Heart right ventricle (tissue), 16 donors: ENCODE measurements around the gene RGL2. TPM values are rescaled to one million over a fixed set of nuclear protein-coding genes. Genes with fewer than 3 reads are reported as not detected.
A peak's percentile ranks its signal among the peaks of the same experiment; 100 is the strongest.

Experiments used
- ATAC-seq, 8 donors: fragments of 200-7000 bp; cut with Tn5 transposase; one replicate each; pipeline ENCODE4 v1.9.1; 2020; ENCODE audit warnings: mild to moderate bottlenecking in 8 of 8, moderate library complexity in 8 of 8, moderate number of reproducible peaks in 1 of 8
- DNase-seq, 2 donors: peaks; one replicate each; pipeline ENCODE4 v3.0.0-alpha.2; 2020
- H3K27ac ChIP-seq, 10 donors: fragments of 200-600 bp; sonication (generic) in 2 of 10; one replicate each; pipeline versions ENCODE4 v1.5.0 to v1.8.0; 2020 to 2022; ENCODE audit warnings: mild to moderate bottlenecking in 3 of 10
- H3K27me3 ChIP-seq, 7 donors: fragments of 200-600 bp; one replicate each; pipeline ENCODE4 v1.8.0; 2021 to 2022; ENCODE audit warnings: mild to moderate bottlenecking in 2 of 7
- H3K36me3 ChIP-seq, 9 donors: fragments of 200-600 bp; sonication (generic) in 1 of 9; one replicate each; pipeline versions ENCODE4 v1.5.0 to v1.8.0; 2020 to 2022; ENCODE audit warnings: mild to moderate bottlenecking in 2 of 9
- H3K4me1 ChIP-seq, 9 donors: fragments of 200-600 bp; sonication (generic) in 1 of 9; one replicate each; pipeline versions ENCODE4 v1.5.0 to v1.8.0; 2020 to 2022; ENCODE audit warnings: mild to moderate bottlenecking in 4 of 9
- H3K4me3 ChIP-seq, 10 donors: fragments of 200-600 bp; sonication (generic) in 2 of 10; one replicate each; pipeline versions ENCODE4 v1.5.0 to v1.8.0; 2020 to 2022; ENCODE audit warnings: mild to moderate bottlenecking in 7 of 10, moderate library complexity in 2 of 10
- H3K9me3 ChIP-seq, 11 donors: fragments of 200-600 bp in 10 of 11; sonication (generic) in 2 of 11; one replicate each; pipeline versions ENCODE4 v1.5.0 to v1.8.0; 2013 to 2022; ENCODE audit warnings: mild to moderate bottlenecking in 2 of 11, control low read depth in 1 of 11, moderate library complexity in 1 of 11
- WGBS, 2 donors: extraction: QIAGEN DNeasy Blood & Tissue Kit; methylation state at CpG; one replicate each; pipeline ENCODE4 v1.1.7; 2013; ENCODE audit warnings: inconsistent platforms in 1 of 2; 5-methylcytosine and 5-hydroxymethylcytosine counted together
- intact Hi-C, 10 donors: fragments of 100-400 bp; cut with DNase I; formaldehyde crosslinking; loops; one replicate each; pipeline versions ENCODE4 v1.11.1 to v1.14.2; 2022
- polyA plus RNA-seq, 2 donors: library from polyadenylated mRNA; stranded (reverse); fragments of 200-250 nt; gene quantifications; one replicate each; pipeline ENCODE4 v1.2.3, GENCODE V29; 2013
- total RNA-seq, 10 donors: library from RNA; stranded (reverse); fragmentation: NEBNext Ultra II Directional in 3 of 10; extraction: Animal tissue kit (Norgen Biotek cat#: 25700) in 3 of 10; gene quantifications; one replicate each; pipeline versions ENCODE4 v1.2.1 to v1.2.4, GENCODE V29; 2021 to 2023
- TF ChIP-seq, protein P1 (sequence below), 9 donors: fragments of 200-600 bp; sonication (generic) in 2 of 9; IDR thresholded peaks; one replicate each; pipeline versions ENCODE4 v1.5.0 to v1.8.0; 2021 to 2022; ENCODE audit warnings: antibody characterized with exemption in 9 of 9, mild to moderate bottlenecking in 5 of 9, moderate library complexity in 1 of 9
- donor health status: Arrhythmogenic right ventricular cardiomyopathy.
- donor health status: ischemic (EF 13 %, LVEDD 7.1; RV severe dilation, severe dysfunction).
- donor health status: healthy with polysubstance abuse.
- donor health status: DM: no; HTN: yes; CAD: no.
- donor health status: DM: no; HTN: no; CAD: no.
- donor health status: ischemic (EF 25% LVEDD 6.9; RV normal size, moderate dysfunction).
- donor health status: ischemic (EF 25% LVEDD 5.7; RV mildly dilated, moderate dysfunction).
- donor health status: healthy.
- donor health status: DM: yes; HTN: yes; CAD: no.
- donor health status: Ischemic cardiomyopathy.
- donor health status: ischemic (EF 35%, LVEDD 5.7; RV mildly dilated, moderate dysfunction).
- donor health status: nonischemic (EF 11% LVEDD 7.7; RV severe dilation, severe dysfunction).
- donor health status: DM: yes; HTN: yes; CAD: no.
- donor health status: PGD.
- donor health status: ischemic (EF 29% LVEDD 5.4; RV normal size, mild dysfunction).
- donor health status: nonischemic (EF 23%, LVEDD 6.1; RV moderate dilation, normal function).

RGL2 gene
- total and polyA plus RNA-seq, 12 donors, result 40.7 to 79.8 (median 51.9) TPM

- Histone ChIP-seq H3K36me3 (peaks cover 0 to 34% (median 8%) of the 10 kb centered on the region in 9 donors), H3K9me3 (no peaks in the 10 kb centered on the region), H3K4me3 (peak overlapping the region; percentile 22 to 76 (median 61)), H3K27ac (peak overlapping the region; percentile 82 to 96 (median 92)), H3K4me1 (peaks cover 7 to 33% (median 22%) of the 10 kb centered on the region in 9 donors), H3K27me3 (peaks cover 0 to 12% (median 0%) of the 10 kb centered on the region in 7 donors)
- 0% methylated on average over 58 of the region's 58 CpGs for WGBS, 2 donors
- peak; percentile 97 to 98 for DNase-seq
- ATAC-seq, result peak; percentile 94 to 98 (median 97)
- TF ChIP-seq, protein P1, sequence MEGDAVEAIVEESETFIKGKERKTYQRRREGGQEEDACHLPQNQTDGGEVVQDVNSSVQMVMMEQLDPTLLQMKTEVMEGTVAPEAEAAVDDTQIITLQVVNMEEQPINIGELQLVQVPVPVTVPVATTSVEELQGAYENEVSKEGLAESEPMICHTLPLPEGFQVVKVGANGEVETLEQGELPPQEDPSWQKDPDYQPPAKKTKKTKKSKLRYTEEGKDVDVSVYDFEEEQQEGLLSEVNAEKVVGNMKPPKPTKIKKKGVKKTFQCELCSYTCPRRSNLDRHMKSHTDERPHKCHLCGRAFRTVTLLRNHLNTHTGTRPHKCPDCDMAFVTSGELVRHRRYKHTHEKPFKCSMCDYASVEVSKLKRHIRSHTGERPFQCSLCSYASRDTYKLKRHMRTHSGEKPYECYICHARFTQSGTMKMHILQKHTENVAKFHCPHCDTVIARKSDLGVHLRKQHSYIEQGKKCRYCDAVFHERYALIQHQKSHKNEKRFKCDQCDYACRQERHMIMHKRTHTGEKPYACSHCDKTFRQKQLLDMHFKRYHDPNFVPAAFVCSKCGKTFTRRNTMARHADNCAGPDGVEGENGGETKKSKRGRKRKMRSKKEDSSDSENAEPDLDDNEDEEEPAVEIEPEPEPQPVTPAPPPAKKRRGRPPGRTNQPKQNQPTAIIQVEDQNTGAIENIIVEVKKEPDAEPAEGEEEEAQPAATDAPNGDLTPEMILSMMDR (IDR thresholded peaks at IDR 0.05), result peak in 5 of 9 donors; percentile 28 to 56 (median 36)
- intact Hi-C loops, result loop anchor here (1.0 to 10.0 kb wide), 22 partner anchors 37 to 355 kb away; partner anchors contain the start of genes RXRB (in 3 of the 10), SLC39A7 (in 3 of the 10), HSD17B8 (in 2 of the 10) and HLA-DOA (in 1 of the 10)
Observed at GRCh38 chr6:33248932-33249731, 49.6 kb downstream of the RGL2 start.

GRCh38 chr6:33248643-33248931 lies 50.2 kb downstream of the RGL2 start:
- DNase-seq (no peak), ATAC-seq (peak; percentile 6 to 39 (median 14))
- Histone ChIP-seq H3K27me3 (peaks cover 0 to 12% (median 0%) of the 10 kb centered on the region in 7 donors), H3K9me3 (no peaks in the 10 kb centered on the region), H3K27ac (peak overlapping the region; percentile 19 to 96 (median 92)), H3K4me1 (peaks cover 7 to 33% (median 22%) of the 10 kb centered on the region in 9 donors), H3K4me3 (peak overlapping the region; percentile 16 to 76 (median 61)), H3K36me3 (peaks cover 0 to 28% (median 5%) of the 10 kb centered on the region in 9 donors)
- intact Hi-C loops, result loop anchor here (1.0 to 10.0 kb wide), 20 partner anchors 36 to 314 kb away; partner anchors contain the start of genes RXRB (in 3 of the 10), SLC39A7 (in 3 of the 10), HSD17B8 (in 2 of the 10) and HLA-DOA (in 1 of the 10)
- WGBS, 2 donors, result 0 to 2% methylated on average over 18 of the region's 18 CpGs
- TF ChIP-seq, protein P1 (IDR thresholded peaks at IDR 0.05), result peak in 3 of 9 donors; percentile 3 to 33 (median 23)

- intact Hi-C loops, result loop anchor here (1.0 to 10.0 kb wide), 20 partner anchors 36 to 313 kb away; partner anchors contain the start of genes RXRB (in 3 of the 10), SLC39A7 (in 3 of the 10), HSD17B8 (in 2 of the 10) and HLA-DOA (in 1 of the 10)
- 5% methylated on average over 28 of the region's 28 CpGs for WGBS, 2 donors
- Histone ChIP-seq H3K9me3 (no peaks in the 10 kb centered on the region), H3K27me3 (peaks cover 0 to 12% (median 0%) of the 10 kb centered on the region in 7 donors), H3K36me3 (peaks cover 0 to 26% (median 4%) of the 10 kb centered on the region in 9 donors), H3K4me3 (peak overlapping the region; percentile 16 to 76 (median 61)), H3K27ac (peak overlapping the region; percentile 19 to 96 (median 92)), H3K4me1 (peaks cover 7 to 33% (median 22%) of the 10 kb centered on the region in 9 donors)
- ATAC-seq (peak; percentile 53 to 85 (median 74)), DNase-seq (peak; percentile 90)
- TF ChIP-seq, protein P1 (IDR thresholded peaks at IDR 0.05), result peak; percentile 94 to 100 (median 98)
Observed at GRCh38 chr6:33247977-33248642, 50.6 kb downstream of the RGL2 start.

DNA sequence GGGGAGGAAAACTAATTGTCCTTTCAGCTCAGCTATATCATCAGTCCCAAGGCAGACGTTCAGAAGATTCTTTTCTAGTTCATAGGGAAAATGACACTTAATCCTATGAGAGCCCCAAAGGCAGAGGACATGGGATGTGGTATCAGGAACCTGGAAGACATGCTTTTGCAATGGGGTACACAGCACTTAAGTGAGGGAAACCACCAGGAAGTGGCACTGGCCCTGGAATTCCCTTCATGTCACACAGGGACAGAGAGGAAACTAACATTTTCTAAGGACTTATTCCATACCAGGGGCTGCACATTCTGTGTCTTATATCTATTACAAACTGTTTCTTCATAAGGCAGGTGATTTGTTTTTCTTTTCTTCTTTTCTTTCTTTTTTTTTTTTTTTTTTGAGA lies 55.3 kb downstream of the RGL2 start:
- TF ChIP-seq, protein P1 (IDR thresholded peaks at IDR 0.05), result no peak
- no peaks in the 10 kb centered on the region for H3K9me3 ChIP-seq
- peaks cover 0 to 43% (median 13%) of the 10 kb centered on the region in 7 donors for H3K27me3 ChIP-seq
- no peak overlapping the region for H3K27ac ChIP-seq
- ATAC-seq (no peak), DNase-seq (no peak)
- WGBS, 2 donors, result 41 to 46% methylated on average over 1 of the region's 1 CpG
- intact Hi-C loops, result loop anchor here in 5 of 10 donors (10.0 kb wide), 4 partner anchors 129 to 309 kb away; partner anchors contain the start of gene HLA-DOA (in 1 of the 5)
- no peaks in the 10 kb centered on the region for H3K36me3 ChIP-seq
- peaks cover 0 to 9% (median 3%) of the 10 kb centered on the region in 9 donors for H3K4me1 ChIP-seq
- H3K4me3 ChIP-seq, result no peak overlapping the region
